GM18519 (cell line): Measurements from ENCODE around the gene CCDC91.
"Not testable (repeated sequence)": the region's sequence is repeated elsewhere in the genome, so short reads cannot be mapped to it uniquely, and the experiment has no call there.

Source experiments
- ATAC-seq: cut with Tn5 transposase; IDR thresholded peaks from one replicate; pipeline ENCODE4 v1.9.1; 2021; ENCODE audit warnings: mild to moderate bottlenecking, moderate library complexity; ENCODE audit not compliant: unreplicated experiment, low FRiP score

CCDC91 gene

DNA sequence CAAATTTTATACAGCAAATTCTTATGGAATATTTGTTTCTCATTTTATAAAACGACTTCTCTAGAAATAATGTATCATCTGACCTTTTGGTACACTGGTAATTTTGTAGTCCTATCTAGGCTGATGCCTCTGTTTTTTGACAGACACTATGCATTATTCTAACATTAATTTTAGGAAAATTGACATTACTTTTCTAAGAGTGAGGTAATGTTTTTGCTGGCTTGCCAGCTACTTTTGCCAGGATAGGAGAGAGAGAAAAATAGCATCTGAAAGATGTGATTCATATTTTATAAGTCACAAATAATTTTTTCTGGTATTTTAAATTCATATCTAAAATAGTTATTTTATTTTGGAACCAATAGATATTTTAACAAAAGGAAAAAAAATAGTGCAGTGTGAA is 153.5 kb downstream of the CCDC91 start:
- no peak for ATAC-seq

DNA sequence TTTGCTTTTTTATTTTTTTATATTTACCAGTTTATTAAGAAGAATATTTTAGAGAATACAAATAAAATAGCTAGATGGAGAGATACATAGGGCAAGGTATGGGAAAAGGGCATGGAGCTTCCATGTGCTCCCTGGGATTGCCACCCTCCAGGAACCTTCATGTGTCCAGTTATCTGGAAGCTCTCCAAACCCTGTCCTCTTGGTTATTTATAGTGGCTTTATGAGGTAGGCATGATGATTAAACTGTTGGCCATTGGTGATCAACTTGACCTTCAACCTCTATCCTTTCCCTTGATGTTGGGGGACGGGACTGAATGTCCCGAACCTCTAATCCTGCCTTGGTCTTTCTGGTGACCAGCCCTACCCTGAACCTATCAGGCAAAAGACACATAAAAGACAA is 156.3 kb downstream of the CCDC91 start:
- ATAC-seq, result no peak

DNA sequence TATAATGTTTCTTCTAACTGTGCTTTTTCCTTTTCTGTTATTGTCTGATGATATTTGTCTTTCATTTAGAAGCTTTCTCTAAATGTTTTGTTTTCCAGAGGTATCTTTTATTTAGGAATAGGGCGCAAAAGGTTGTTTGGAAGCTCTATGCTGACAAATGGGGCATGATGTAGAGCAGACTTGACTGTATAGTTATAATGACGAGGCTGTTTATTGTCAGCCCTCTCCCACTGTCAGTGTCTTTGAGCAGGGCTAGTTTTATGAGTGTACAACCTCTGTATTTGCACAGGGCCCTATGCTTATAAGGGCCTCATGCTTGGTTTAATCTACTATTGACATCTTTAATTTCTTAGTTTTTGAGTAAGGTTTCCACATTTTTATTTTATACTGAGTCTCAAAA is 158.9 kb downstream of the CCDC91 start:
- no peak for ATAC-seq

DNA sequence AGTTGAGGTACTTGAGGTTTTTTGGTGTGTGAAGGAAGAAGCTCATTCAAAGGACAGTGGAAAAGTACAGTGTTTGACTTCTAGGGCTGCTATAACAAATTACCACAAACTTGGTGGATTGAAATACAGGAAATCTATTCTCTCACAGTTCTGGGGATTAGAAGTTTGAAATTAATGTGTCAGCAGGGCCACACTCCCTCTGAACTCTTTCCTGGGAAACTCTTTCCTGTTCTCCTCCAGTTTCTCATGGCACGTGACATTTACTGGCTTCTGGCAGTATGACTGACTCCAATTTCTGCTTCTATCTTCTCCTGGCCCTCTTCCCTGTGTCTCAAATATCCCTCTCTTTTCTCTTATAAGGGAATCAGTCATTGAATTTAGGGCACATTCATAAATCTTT is 160.2 kb downstream of the CCDC91 start:
- no peak for ATAC-seq

DNA sequence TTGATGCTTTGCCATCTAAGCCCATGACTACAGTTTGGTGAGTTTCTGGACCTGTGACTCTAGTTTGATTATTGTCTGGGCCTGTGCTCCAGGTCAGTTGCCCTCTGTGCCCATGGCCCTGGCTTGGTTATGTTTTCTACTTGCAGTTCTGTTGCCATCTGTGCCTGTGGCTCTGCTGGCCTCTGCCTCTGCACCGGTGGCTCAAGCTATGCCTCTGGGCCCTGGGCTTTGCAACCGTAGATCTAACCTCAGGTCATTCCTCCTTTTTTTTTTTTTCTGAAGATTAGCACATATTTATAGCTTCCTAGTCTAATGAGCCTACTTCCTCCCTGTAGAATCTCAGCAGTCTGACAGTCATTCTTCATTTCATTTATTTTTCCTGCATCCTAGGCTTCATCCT is 161.2 kb downstream of the CCDC91 start:
- ATAC-seq, result no peak

DNA sequence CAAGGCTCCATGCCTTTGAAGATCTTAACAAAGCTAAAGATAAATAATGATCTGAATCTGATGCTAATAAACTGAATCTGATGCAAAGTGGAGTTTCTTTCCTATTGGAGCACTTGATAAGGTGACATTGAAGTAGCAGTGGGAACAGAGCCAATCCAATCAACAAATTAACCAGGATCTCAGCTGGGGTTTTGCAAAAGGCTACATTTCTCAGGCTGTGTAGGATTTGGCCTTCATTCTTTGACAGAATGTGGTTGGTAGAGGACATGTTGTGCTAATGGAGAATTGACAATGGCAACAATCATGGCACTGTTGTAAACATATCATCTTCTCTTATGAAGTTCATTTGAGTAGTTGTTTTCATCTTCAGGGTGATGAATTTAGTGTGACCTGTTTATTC is 164.9 kb downstream of the CCDC91 start:
- ATAC-seq, result no peak

DNA sequence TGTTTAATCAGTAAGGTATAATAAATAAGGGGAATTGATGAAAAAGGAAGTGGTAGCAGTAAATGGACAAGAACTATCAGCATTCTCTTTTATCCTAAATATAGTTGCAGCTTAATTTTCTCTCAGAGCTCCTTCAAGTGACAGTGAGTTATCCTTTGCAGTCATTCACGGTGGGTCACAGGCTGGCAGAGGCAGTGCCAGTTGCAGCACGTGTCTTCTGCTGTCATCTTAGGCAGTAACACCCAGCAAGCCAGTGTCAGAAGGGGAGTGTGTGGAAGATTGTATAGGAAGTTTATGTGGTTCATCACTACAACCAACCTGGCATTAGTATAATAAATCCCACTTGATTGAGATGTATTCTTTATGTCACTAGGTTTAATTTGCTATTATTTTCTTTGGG is 170.0 kb downstream of the CCDC91 start:
- ATAC-seq, result no peak

DNA sequence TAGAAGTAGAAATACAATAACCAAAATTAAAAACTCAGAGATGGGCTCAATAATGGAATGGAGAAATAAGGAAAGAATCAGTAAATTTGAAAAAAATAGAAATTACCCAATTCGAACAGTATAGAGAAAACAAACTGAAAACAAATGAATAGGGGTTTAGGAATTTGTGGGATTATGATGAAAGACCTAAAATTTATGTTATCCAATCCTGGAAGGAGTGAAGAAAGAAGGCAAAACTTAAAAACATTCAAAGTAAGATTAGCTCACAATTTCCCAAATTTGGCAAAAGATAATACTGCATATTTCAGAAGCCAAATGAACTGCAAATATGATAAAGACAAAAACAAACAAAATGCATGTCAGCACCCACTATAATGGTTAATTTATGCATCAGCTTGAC is 177.1 kb downstream of the CCDC91 start:
- ATAC-seq, result no peak

DNA sequence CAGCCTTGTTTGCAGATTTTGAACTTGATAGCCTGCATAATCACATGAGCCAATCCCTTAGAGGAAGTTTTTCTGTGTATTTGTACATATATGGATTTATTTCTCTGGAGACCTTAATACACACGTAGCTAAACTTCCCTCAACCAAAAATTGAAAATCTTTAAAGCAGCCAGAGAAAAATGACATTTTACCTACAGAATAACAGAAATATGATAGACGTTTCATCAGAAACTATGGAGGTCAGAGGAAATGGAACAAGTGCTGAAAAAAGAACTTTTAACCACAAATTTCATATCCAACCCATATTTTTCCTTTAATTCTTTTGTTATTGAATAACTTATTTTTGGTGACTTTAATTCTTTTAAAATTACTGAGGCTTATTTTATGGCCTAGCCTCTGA is 177.7 kb downstream of the CCDC91 start:
- ATAC-seq, result no peak

DNA sequence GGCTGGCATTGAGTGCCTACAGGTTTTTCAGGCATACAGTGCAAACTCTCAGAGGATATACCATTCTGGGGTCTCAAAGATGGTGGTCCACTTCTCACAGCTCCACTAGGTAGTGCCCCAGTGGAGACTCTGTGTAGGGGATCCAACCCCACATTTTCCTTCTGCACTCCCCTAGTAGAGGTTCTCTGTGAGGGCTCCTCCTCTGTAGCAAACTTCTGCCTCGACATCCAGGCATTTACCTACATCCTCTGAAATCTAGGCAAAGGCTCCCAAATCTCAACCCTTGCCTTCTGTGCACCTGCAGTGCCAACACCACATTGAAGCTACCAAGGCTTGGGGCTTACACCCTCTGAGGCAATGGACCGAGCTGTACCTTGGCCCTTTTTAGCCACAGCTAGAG is 179.2 kb downstream of the CCDC91 start:
- no peak for ATAC-seq

DNA sequence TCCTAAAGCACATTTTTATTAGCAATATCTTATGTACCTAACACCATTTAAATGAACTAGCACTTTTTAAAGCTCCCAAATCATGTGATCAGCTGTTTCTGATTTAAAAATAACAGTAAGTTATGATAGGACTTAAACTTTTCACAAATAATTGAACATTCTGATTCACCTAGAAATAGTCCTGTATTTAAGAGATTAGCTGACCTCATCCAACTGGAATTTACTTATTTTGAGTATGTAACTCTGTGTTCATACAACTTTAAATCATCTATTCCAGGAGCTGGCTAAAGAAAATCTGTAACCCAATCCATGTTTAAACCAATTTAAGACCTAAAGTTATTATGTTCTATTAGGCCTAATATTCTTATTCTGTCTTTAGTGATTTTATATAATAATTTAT is 184.3 kb downstream of the CCDC91 start:
- no peak for ATAC-seq

DNA sequence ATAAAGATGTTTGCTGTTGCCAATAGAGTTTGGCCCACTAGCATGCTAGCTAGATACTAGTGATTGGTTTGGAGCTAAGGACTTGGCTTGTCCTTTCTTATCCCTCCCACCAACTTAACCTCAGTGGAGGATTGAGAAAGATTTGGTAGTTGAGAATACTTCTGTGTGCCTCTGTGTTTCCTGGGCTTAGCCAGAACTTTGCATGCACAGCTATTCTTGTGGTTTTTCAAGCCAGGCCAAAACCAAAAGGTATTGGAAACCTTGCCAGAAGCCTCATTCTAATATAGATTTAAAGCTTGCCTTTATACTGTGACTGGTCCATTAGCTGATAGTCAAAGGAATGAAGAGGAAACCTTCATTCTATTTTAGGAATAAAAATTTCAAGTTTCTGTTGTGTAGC is 188.5 kb downstream of the CCDC91 start:
- no peak for ATAC-seq

DNA sequence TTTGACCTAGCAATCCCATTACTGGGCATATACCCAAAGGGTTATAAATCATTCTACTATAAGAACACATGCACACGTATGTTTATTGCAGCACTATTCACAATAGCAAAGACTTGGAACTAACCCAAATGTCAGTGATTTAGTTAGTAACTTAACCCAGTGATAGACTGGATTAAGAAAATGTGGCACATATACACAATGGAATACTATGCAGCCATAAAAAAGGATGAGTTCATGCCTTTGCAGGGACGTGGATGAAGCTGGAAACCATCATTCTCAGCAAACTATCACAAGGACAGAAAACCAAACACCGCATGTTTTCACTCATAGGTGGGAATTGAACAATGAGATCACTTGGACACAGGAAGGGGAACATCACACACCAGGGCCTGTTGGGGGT is 189.5 kb downstream of the CCDC91 start:
- not testable (repeated sequence) for ATAC-seq

DNA sequence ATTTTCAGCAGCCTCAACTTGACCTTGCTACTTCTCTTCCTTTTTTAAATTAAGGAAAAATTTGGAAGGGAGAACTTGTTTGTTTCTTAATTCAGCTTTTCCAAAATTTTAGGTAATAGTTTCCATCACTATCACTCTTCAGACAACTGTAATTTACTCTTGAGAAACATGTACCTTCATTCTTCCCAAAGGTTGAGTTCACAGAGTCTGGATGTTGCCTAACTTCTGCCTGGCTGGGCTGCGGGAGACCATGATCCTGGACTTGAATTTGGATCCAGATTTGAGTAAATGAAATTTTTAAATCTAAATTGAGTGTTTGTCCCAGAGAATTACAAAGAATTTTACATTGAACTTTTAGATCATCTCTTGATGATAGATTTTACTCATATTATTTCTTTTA is 193.1 kb downstream of the CCDC91 start:
- no peak for ATAC-seq

DNA sequence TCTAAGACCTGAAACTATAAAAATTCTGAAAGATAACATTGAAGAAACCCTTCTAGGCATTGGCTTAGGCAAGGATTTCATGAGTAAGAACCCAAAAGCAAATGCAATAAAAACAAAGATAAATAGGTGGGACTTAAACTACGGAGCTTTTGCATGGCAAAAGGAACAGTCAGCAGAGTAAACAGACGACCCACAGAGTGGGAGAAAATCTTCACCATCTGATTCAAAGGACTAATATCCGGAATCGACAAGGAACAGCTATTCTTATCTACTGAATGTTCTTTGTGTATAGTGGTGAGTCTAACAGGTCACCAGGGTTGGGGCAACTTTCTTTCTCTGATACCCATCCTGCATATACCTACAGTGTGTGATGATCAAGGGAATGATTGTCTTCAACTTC is 198.6 kb downstream of the CCDC91 start:
- no peak for ATAC-seq

DNA sequence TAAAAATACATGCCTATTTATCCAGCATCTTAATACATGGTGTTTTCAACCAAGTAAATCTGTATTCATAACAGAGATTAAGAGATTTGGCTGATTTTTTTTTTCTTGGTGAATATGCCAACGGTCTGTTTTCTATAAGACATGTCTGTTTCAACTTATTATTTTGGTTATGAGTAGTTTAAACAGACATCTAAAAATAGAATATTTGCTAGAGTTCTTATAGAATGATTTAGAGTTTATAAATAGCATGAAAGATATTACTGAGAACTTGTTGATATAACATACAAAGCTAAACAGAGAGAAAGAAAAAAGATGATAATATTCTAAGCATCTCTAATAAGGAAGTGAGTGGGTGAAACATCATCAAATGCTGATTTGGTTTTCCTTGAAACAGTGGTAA is 199.9 kb downstream of the CCDC91 start:
- ATAC-seq, result no peak

DNA sequence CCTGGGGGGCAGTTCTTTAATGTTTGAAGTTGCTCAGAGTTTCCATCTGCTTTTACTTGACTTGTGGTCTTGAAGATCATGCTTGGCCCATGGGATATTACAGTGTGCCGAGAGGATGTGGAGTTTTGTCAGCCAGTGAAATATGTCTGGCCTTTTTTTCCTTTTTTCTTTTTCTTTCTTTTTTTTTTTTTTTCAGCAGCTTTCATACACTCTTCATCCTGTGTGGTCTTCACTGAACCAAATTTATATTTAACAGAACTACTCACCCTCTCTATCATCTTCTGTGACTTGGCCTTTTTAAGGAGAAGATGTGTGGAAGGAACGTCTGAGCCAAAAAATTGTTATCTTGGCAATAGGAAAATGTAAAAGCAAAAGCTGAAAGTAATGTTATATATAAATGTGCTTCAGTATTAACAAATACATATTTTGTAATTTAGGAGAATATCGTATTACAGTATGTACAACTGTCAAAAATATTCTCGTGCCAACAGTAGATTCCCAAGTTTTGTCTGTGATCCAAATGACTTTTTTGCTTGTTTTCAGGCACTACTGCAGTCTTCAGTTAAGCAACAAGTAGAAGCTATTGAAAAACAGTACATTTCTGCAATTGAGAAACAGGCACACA is 200.6 kb downstream of the CCDC91 start:
- no peak for ATAC-seq

DNA sequence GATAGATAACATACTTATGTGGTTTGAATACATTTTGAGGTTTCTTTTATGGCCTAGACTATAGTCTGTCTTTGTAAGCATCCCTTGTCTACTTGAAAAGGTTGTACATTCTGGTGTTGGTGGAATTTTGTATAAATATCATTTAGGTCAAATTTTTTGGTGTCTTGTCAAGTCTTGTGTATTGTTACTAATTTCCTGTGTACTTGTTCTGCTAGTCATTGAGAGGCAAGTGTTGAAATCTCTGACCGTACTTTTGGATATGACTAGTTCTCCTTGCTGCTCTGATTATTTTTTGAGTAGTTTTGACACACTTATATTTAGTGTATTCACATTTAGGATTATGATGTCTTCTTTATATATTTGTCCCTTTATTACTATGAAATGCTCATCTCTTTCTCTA is 219.6 kb downstream of the CCDC91 start:
- no peak for ATAC-seq

DNA sequence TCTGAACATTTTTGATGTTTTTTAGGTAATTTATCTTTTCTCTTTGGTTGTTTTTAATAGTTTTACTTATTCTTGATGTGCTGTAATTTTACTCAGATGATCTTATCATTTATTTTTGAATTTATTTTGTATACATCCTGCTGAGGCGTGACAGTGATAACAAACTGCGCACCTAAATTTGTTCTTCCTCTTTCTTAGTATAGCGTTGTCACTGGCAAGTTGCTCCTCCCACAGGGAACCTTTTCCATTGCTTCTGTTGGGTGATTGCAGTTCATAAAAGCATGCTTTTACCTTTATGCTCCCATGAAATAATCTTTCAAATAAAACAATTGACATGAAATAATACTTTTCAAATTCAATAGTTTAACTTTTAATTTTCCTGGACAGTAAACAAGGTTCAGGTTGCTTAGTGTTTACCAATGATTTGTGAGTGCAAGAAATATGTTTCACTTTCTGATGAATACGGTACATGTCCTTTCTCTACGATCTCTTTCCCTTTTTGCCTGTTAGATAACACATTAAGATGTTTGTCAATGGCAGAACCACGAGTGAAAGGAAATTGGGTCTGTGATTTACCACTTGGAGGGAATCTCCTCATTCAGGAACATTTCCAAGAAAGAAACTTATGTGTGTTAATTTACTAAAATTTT is 223.3 kb downstream of the CCDC91 start:
- ATAC-seq, result peak; percentile 77

DNA sequence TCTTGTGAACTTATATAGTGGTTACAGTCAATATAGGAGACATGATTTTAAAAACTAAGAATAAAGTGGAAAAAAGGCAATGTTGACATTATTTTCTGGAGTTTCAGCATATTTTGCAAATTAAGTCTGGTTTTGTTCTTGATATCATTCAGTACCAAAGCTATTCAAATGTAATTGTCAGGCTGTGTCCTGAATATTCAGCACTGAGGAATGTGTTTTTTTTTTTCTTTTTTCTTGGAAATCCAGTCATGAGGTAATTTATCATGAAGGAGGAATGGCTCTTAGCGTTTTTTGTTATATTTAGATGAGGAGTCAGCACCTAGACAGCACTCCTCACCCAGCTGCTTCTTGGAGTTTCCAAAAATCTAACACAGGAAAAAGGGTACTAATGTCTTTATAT is 225.5 kb downstream of the CCDC91 start:
- ATAC-seq, result no peak

DNA sequence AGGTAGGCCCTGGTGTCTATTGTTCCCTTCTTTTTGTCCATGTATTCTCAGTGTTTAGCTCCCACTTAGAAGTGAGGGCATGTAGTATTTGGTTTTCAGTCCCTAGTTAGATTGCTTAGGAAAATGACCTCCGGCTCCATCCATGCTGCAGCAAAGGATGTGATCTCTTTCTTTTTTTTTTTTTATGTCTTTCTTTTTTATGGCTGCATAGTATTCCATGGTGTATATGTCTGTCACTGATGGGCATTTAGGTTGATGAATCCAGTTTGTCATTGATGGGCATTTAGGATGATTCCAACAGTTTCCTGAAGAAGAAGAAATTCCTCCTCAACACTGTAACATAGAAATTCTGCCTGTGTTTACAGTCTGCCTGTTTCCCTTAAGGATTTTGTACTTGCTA is 231.1 kb downstream of the CCDC91 start:
- no peak for ATAC-seq

DNA sequence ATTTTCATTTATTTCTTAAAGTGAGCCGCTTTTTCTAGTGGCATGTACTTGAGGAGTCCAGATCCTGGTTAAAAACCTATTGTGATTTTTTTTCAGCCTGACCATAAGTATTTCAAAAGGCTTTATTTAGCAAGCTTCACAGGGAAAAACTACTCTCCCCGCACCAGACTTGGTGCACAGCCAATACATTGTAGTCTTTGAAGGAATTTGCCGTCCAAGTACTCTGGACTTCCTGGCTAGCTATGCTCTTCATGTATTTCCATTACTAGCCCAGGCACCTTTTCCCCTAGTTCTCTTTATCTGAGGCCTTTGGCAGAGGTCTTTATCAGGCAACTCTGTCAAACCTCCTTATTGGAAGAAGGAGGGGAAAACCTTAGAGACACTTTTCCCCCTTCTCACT is 234.7 kb downstream of the CCDC91 start:
- ATAC-seq, result no peak

DNA sequence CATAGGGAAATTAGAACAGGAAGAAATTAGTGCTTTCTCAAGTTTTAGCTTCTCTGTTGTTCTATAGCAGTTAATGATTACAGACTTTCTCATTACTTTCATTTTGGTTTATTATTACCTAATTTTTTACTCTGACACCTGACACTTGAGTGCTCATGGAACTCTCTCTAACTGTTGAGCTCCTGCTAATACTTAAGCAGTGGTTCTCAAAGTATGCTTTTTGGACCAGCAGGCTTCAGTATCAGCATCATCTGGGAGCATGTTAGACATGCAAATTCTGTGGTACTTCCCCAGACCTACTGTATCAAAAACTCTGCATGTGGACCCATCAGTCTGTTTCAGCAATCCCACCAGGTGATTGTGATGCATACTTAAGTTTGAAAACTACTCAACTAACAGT is 235.3 kb downstream of the CCDC91 start:
- no peak for ATAC-seq
